ENCODE data around the gene UNC5B.

DNA sequence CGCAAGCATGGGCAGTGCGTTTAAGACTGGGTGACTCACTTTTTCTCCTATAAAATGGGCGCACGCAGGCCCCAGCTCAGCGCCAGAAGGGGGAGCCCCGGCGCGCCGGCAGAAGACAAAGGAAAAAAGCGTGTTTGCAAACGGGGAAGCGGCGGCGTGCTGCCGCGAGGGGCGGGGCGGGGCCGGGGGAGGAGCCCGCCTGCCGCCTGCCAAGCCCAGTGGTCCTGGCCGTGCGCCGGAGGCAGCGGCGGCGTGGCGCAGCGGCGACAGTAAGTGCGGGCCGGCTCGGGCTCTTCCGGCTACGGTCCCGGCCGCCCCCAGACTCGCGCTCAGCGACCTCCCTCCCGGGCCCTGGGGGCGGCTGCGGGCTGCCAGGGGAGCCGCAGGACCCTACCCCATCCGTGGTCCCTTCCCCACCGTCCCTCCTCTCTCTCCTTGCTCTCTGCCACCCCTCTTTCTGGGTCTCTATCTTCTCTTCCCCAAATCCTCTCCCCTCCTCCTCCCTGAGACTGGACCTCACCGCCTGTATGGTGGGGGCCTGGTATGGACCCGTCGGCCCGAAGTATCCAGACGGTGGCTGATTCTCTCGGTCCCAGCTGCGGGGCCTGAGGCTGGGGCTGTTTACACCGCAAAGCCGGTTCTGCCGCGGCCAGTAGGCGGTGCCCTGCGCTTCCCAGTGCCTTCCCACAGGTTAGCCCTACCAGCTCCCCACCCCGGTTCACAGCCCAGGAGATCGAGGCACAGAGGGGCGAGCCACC lies 106.9 kb downstream of the UNC5B start, which contains the start of gene SLC29A3:
- TF ChIP-seq TCF7L2 (IDR thresholded peaks at IDR 0.05; ENCODE audit: borderline replicate concordance, extremely low read depth, insufficient read depth, insufficient read length), result peak; percentile 76
- TF ChIP-seq, protein P1, sequence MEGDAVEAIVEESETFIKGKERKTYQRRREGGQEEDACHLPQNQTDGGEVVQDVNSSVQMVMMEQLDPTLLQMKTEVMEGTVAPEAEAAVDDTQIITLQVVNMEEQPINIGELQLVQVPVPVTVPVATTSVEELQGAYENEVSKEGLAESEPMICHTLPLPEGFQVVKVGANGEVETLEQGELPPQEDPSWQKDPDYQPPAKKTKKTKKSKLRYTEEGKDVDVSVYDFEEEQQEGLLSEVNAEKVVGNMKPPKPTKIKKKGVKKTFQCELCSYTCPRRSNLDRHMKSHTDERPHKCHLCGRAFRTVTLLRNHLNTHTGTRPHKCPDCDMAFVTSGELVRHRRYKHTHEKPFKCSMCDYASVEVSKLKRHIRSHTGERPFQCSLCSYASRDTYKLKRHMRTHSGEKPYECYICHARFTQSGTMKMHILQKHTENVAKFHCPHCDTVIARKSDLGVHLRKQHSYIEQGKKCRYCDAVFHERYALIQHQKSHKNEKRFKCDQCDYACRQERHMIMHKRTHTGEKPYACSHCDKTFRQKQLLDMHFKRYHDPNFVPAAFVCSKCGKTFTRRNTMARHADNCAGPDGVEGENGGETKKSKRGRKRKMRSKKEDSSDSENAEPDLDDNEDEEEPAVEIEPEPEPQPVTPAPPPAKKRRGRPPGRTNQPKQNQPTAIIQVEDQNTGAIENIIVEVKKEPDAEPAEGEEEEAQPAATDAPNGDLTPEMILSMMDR (IDR thresholded peaks at IDR 0.05 in 2 of 3, conservative IDR thresholded peaks at IDR 0.05 in 1 of 3; ENCODE audit: borderline replicate concordance in 1 of 3, insufficient read depth in 1 of 3, low read depth in 2 of 3, low read length in 2 of 3), result peak; percentile 69 to 77 (median 73)
- TF ChIP-seq, protein P2, sequence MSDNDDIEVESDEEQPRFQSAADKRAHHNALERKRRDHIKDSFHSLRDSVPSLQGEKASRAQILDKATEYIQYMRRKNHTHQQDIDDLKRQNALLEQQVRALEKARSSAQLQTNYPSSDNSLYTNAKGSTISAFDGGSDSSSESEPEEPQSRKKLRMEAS (IDR thresholded peaks at IDR 0.05), result peak; percentile 86

Data from HCT116 (cell line).